HepG2 (cell line): ENCODE data around the gene ARHGAP25.

Experiments used
- HDAC2 ChIP-seq: sonication (generic); formaldehyde crosslinking; IDR thresholded peaks from 2 replicates; pipeline ENCODE4 v1.4.0; 2020; ENCODE audit warnings: missing genetic modification reagents
- NFATC3 ChIP-seq: sonication (generic); formaldehyde crosslinking; IDR thresholded peaks from 2 replicates; pipeline ENCODE4 v1.5.1; 2020; ENCODE audit warnings: mild to moderate bottlenecking, missing genetic modification reagents
- TARDBP ChIP-seq: sonication (generic); formaldehyde crosslinking; IDR thresholded peaks from 2 replicates; pipeline ENCODE4 v1.8.0; 2022; ENCODE audit warnings: mild to moderate bottlenecking, missing genetic modification reagents
- TBL1XR1 ChIP-seq: fragments of 150-350 bp; IDR thresholded peaks from 2 replicates; pipeline ENCODE4 v1.6.1; 2014; ENCODE audit warnings: borderline replicate concordance, low read length; ENCODE audit not compliant: partially characterized antibody
- YY1 ChIP-seq: IDR thresholded peaks from 2 replicates; pipeline ENCODE4 v1.6.1; 2011; ENCODE audit warnings: low read length, low read depth, moderate library complexity, mild to moderate bottlenecking; ENCODE audit not compliant: insufficient read depth, insufficient replicate concordance
- ZBTB20 ChIP-seq: sonication (generic); formaldehyde crosslinking; IDR thresholded peaks from 2 replicates; pipeline ENCODE4 v1.8.1; 2023; ENCODE audit warnings: missing genetic modification reagents, low read depth, mild to moderate bottlenecking, borderline replicate concordance
- ZMYM2 ChIP-seq: sonication (generic); formaldehyde crosslinking; IDR thresholded peaks from 2 replicates; pipeline ENCODE4 v1.8.0; 2022; ENCODE audit warnings: mild to moderate bottlenecking, missing genetic modification reagents
- ZNF609 ChIP-seq: sonication (generic); formaldehyde crosslinking; IDR thresholded peaks from 2 replicates; pipeline ENCODE4 v1.4.0; 2020; ENCODE audit warnings: mild to moderate bottlenecking, missing genetic modification reagents, borderline replicate concordance
- TF ChIP-seq, protein P1 (sequence below): sonication (generic); formaldehyde crosslinking; IDR thresholded peaks from 2 replicates; pipeline ENCODE4 v1.4.0; 2020; ENCODE audit warnings: low read depth, missing genetic modification reagents
- TF ChIP-seq, protein P2 (sequence below): sonication (generic); formaldehyde crosslinking; IDR thresholded peaks from 2 replicates; pipeline ENCODE4 v1.5.0; 2020; ENCODE audit warnings: mild to moderate bottlenecking, missing genetic modification reagents
- TF ChIP-seq, protein P3 (sequence below): sonication (generic); formaldehyde crosslinking; IDR thresholded peaks from 2 replicates; pipeline ENCODE4 v1.4.0; 2020; ENCODE audit warnings: missing genetic modification reagents, borderline replicate concordance

- TF ChIP-seq, protein P1, sequence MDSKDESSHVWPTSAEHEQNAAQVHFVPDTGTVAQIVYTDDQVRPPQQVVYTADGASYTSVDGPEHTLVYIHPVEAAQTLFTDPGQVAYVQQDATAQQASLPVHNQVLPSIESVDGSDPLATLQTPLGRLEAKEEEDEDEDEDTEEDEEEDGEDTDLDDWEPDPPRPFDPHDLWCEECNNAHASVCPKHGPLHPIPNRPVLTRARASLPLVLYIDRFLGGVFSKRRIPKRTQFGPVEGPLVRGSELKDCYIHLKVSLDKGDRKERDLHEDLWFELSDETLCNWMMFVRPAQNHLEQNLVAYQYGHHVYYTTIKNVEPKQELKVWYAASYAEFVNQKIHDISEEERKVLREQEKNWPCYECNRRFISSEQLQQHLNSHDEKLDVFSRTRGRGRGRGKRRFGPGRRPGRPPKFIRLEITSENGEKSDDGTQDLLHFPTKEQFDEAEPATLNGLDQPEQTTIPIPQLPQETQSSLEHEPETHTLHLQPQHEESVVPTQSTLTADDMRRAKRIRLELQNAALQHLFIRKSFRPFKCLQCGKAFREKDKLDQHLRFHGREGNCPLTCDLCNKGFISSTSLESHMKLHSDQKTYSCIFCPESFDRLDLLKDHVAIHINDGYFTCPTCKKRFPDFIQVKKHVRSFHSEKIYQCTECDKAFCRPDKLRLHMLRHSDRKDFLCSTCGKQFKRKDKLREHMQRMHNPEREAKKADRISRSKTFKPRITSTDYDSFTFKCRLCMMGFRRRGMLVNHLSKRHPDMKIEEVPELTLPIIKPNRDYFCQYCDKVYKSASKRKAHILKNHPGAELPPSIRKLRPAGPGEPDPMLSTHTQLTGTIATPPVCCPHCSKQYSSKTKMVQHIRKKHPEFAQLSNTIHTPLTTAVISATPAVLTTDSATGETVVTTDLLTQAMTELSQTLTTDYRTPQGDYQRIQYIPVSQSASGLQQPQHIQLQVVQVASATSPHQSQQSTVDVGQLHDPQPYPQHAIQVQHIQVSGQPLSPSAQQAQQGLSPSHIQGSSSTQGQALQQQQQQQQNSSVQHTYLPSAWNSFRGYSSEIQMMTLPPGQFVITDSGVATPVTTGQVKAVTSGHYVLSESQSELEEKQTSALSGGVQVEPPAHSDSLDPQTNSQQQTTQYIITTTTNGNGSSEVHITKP (CRISPR knock-in tag): no peak
- TF ChIP-seq YY1: no peak
- no peak for TF ChIP-seq HDAC2 (CRISPR knock-in tag)
- no peak for TF ChIP-seq ZNF609 (CRISPR knock-in tag)
- no peak for TF ChIP-seq NFATC3 (CRISPR knock-in tag)
- no peak for TF ChIP-seq ZMYM2 (CRISPR knock-in tag)
- TF ChIP-seq ZBTB20 (CRISPR knock-in tag): no peak
- TF ChIP-seq TARDBP (CRISPR knock-in tag): no peak
- TF ChIP-seq, protein P2, sequence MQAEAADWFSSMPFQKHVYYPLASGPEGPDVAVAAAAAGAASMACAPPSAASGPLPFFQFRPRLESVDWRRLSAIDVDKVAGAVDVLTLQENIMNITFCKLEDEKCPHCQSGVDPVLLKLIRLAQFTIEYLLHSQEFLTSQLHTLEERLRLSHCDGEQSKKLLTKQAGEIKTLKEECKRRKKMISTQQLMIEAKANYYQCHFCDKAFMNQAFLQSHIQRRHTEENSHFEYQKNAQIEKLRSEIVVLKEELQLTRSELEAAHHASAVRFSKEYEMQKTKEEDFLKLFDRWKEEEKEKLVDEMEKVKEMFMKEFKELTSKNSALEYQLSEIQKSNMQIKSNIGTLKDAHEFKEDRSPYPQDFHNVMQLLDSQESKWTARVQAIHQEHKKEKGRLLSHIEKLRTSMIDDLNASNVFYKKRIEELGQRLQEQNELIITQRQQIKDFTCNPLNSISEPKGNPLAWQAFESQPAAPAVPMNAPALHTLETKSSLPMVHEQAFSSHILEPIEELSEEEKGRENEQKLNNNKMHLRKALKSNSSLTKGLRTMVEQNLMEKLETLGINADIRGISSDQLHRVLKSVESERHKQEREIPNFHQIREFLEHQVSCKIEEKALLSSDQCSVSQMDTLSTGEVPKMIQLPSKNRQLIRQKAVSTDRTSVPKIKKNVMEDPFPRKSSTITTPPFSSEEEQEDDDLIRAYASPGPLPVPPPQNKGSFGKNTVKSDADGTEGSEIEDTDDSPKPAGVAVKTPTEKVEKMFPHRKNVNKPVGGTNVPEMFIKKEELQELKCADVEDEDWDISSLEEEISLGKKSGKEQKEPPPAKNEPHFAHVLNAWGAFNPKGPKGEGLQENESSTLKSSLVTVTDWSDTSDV (CRISPR knock-in tag): no peak
- TF ChIP-seq, protein P3, sequence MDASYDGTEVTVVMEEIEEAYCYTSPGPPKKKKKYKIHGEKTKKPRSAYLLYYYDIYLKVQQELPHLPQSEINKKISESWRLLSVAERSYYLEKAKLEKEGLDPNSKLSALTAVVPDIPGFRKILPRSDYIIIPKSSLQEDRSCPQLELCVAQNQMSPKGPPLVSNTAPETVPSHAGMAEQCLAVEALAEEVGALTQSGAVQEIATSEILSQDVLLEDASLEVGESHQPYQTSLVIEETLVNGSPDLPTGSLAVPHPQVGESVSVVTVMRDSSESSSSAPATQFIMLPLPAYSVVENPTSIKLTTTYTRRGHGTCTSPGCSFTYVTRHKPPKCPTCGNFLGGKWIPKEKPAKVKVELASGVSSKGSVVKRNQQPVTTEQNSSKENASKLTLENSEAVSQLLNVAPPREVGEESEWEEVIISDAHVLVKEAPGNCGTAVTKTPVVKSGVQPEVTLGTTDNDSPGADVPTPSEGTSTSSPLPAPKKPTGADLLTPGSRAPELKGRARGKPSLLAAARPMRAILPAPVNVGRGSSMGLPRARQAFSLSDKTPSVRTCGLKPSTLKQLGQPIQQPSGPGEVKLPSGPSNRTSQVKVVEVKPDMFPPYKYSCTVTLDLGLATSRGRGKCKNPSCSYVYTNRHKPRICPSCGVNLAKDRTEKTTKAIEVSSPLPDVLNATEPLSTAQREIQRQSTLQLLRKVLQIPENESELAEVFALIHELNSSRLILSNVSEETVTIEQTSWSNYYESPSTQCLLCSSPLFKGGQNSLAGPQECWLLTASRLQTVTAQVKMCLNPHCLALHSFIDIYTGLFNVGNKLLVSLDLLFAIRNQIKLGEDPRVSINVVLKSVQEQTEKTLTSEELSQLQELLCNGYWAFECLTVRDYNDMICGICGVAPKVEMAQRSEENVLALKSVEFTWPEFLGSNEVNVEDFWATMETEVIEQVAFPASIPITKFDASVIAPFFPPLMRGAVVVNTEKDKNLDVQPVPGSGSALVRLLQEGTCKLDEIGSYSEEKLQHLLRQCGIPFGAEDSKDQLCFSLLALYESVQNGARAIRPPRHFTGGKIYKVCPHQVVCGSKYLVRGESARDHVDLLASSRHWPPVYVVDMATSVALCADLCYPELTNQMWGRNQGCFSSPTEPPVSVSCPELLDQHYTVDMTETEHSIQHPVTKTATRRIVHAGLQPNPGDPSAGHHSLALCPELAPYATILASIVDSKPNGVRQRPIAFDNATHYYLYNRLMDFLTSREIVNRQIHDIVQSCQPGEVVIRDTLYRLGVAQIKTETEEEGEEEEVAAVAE (CRISPR knock-in tag): no peak
- TF ChIP-seq TBL1XR1: no peak
These were observed 77.6 kb downstream of the ARHGAP25 start for GRCh38 chr2:68812251-68812650.
